Stimulated activated CD4-positive, alpha-beta T cell treated with anti-CD3 and anti-CD28 coated beads, TNF-alpha, amount 100 ng/mL, for 24 hours (primary cell): ENCODE data around the gene BACH2.

Source experiments
- DNase-seq, 3 experiments: peaks; one replicate each; pipeline ENCODE4 v3.0.0-alpha.2; 2020; ENCODE audit warnings: low read depth in 3 of 3

The BACH2 gene

DNA sequence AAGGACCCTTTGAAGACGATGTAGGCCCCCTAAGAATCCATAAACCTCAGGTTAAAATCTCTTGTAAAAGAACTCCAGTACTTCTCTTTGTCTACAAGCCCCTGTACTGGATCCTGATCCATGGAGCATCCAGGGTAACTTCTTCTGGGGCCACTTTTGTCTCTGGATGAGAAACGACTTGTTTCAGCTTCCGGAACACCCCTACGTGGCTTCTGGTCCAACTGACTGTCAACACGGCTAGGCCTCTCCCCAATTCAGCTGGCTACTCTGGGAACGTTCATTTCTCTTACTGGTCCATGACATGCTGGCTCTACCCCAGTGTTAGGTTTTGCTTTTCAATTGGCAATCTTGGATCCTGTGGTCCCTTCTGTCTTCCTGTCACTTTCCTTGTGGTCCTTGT lies 198.0 kb downstream of the BACH2 start:
- DNase-seq: no peak

DNA sequence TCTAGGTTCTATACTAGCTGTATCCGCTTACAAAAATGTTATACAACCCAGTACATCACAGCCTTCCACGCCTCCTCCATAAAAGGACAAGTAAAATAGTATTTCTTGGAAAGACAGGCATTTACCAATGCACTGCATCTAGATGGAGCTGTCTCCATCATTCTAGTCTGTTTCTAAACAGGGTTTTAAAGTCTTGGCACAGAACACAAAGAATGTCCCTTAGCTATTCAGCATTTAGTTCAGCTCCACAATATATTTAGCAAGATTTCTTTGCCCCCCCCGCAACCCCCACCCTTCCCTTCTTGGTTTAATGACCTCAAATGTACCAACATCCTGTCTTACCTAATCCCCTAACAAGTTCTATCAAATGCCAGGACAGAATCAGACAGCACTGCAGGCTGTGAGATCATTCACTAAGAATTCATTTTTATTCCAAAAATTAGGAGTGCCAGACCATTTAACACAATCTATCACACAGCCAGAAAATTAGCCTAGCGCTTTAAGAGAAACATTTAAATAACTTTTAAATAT lies 198.6 kb downstream of the BACH2 start:
- DNase-seq: no peak

DNA sequence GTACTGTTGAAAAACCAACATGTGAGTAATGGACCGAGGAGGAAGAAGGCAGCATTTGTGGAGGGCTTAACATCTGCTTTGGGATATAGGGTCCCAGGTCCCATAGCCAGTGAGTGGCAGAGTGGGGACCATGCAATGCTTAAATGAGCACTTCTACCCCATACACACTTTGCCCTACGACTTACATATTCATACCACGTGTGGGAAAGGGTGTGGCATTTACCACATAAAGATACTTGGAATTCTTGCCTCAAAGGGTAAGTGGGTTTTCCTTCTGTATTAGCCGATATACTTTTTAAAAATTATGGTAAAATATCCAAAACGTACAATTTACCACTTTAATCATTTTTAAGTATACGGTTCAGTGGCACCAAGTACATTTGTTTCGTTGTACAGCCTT lies 199.3 kb downstream of the BACH2 start:
- no peak for DNase-seq

DNA sequence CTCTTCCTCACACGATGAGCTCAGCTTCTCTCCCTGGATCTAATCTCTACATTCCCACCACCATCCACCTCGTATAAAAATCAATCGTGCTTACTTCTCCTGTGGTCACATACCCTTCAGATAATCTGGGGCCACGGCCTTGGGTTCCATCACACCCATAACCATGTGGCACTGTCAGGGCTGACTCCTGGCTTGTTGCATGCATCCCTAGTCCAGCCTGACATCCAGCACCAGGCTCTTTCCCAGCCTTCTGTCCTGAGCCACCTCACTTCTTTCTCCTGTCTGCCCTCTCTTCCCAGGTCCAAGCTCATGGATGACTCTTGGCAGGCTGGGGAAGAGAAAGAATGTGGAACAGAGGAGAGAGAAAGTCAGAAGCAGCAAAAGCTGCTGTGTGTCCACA lies 199.8 kb downstream of the BACH2 start:
- DNase-seq: no peak

DNA sequence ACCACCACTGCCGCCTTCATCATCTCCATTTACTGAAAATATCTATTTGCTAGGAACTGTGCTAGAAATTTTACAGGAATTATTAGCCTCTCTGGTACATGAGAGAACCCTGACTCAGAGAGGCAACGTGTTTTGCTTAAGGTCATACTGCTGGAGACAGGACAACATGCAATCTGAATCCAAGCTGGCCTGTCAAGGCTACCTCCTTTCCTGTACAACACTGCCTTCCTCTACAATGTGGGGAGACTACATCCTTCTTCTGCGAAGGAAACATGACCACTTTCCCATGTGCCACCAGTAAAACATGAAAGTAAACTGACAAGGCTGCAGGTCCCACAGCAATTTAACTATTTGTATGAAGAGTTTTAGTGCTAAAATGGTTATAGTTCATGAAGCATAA lies 200.9 kb downstream of the BACH2 start:
- no peak for DNase-seq

DNA sequence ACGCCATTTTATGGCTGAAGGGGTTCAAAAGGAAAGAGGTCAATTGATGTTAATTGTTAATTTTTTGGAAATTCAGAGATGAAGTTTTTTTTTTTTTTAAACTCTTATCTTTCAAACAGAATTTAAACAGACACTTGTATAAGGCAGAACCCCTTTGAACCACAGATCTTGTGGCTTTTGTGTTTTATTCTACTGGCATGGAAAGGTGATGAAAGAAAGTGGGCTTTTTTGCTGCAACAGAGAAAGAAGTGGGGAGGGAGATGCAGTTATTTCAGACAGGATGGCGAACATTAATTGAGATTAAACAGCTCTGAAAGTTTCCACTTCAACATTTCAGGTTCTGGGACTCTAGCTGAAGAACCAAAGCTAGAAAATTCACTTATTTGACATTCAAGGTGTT lies 201.5 kb downstream of the BACH2 start:
- no peak for DNase-seq

DNA sequence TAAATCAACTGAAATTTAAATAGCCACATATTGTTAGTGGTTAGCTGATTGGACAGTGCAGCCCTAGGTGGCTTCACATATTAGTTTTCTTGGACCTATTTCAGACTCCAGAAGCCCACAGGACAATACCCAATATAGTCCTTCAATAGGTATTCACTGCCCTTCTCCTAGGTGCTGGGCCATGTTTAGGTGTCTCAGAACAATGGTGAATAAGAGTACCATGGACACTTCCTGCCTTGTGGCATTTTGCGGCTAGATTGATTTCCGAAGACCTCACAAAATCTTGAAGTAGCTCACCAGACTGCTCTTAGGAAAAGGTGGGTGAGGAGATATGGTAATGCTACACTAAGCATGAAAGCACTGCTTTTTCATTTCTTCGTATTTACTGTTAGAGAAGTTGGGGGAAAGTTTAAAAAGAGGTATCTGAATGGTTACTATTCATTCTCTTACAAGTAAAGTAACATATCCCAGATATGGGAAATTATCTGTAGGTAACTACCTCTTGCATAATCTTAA lies 203.0 kb downstream of the BACH2 start:
- no peak for DNase-seq

DNA sequence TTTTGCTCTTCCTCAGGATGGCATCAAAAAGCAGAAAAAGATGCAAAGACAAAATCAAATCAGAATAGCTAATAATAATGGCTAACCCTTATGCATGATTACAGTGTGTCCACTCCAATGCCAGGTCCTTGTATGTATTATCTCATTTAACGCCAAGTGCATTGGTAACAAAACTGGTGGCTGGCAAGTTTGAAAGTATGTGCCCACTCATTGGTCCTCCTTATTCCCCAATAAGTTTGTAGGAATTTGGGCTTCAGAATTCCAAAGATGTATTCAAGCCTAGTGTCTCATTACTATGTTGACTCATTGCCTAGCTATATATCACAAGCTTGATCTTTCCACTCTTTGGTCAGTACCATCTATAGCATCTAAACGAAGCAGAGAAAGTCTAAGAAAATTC lies 205.8 kb downstream of the BACH2 start:
- no peak for DNase-seq

DNA sequence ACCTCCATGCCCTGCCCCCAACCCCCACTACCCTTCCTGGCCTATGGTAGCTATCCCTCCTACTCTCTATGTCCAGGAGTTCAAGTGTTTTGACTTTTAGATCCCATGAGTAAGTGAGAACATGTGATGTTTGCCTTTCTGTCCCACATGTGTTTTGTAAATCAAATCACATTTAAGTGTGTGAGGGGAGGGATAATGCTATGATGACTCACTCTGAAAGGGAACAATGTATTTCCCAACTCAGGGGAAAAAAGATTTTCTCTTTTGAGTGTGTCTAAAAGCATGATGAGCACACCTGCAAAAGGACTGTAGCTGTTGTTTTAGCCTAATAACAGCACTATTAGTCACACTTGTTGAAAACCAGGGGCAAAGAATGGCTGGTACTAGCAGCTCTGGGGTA lies 208.6 kb downstream of the BACH2 start:
- DNase-seq: no peak

DNA sequence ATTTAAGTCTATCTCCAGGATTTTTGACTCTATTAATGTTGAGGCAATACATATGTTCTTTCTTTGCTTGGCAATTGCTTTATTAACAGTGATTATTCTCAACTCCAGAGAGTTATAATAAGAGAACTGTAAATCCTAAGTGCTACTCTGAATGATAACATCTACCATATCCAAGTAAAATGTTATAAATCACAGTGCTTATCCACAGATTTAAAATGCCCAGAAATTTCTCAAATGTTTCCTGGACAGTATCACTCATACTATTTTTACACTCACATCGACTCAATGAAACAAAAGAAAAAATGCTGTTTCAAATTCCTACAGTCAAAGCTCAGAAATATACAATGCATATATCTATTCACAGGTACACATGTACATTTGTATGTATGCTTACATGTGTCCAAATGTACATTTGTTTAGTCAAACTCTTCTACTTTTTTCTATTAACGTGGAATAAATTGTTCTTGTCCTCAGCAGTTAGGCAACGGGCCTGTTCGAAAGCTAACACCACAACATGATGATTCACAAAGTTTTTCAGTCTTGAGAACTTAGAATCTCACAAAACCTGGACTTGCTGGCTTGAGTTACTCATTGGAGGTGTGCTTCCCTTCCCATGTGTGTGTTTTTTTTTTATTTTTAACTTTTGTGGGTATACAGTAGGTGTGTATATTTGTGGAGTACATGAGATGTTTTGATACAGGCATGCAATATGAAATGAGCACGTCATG lies 209.4 kb downstream of the BACH2 start:
- no peak for DNase-seq

DNA sequence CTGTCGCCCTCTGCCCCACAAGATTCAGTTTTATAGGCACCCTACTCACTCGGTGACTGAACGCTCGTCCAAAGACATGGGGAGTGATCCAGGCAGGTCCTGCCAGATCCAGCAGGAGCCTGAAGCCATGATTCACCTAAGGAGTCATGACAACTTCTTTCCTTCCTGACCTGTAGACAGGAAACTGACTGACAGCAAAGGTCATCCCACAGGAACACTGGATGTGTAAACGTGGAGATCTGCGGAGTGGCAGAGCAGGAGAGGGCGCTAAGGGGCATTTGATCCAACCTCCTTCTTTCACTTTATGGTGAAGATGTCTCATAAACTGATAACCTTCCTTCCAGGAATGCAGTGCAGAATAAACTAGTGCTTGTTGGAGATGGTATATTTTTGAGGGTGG lies 210.1 kb downstream of the BACH2 start:
- DNase-seq: no peak

DNA sequence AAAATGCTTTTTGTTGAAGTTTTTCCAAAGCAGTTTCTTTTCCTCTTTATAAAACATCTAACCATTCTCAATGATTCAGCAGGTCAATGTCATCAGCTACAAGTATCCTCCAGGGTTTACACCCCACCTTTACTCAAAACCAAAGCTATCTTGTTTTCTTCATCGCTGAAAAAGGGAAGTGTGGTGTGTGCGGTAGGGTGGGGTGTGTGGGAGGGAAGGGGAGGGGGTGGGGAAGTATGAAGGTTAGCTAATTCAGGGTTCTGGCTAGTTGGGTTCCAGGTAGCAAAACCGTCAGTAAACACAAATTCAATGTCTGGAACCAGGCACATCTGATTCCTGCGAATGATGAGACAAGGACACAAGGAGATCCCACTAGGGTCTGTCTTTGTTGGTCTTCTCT lies 212.8 kb downstream of the BACH2 start:
- DNase-seq: peak in 1 of 3 experiments; percentile 44

DNA sequence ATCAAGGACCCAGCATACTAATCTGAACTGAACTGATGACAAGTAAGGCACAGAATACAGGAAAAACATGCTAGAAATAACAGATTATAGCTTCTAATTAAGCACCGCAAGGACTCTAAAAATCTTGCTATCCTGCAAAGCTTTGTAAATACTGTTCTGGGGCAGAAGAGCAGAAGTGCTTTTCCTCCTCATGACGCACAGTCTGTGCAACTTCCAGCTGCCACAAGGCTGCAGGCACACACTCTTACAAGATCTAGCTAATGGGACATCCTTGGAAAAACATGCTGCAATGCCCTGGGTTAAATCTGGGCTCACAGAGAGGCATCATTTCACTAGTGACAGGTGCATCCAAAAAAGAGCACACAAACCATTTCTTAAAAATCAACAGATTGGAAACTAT lies 213.8 kb downstream of the BACH2 start:
- no peak for DNase-seq

DNA sequence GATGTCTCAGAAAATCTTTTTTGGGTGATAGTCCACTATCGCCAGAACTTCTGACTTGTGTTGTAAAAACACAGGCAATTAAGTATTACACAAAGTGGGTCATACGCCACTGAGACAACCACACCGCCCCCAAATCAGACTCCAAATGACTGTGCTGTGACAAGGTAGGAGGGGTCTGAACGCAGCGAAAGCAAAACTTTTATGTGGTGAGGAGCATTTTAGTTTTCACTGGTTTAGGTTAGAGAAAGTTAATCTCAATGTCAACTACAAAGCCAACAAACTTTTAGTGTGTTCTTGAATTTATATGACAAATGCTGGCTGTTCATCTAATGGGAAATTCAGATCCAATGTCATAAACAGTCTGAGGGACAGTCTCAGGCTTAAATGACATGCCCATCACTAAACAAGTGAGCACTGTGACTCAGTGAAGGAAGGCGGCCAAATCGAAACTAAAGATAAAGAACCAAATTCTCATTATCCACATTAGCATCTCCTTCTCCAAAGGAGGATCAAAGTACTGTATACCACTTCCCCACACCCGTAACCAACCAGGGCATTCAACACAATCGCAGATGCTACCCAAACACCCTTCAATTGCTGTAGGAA lies 215.7 kb downstream of the BACH2 start:
- peak in 2 of 3 experiments; percentile 75 for DNase-seq

DNA sequence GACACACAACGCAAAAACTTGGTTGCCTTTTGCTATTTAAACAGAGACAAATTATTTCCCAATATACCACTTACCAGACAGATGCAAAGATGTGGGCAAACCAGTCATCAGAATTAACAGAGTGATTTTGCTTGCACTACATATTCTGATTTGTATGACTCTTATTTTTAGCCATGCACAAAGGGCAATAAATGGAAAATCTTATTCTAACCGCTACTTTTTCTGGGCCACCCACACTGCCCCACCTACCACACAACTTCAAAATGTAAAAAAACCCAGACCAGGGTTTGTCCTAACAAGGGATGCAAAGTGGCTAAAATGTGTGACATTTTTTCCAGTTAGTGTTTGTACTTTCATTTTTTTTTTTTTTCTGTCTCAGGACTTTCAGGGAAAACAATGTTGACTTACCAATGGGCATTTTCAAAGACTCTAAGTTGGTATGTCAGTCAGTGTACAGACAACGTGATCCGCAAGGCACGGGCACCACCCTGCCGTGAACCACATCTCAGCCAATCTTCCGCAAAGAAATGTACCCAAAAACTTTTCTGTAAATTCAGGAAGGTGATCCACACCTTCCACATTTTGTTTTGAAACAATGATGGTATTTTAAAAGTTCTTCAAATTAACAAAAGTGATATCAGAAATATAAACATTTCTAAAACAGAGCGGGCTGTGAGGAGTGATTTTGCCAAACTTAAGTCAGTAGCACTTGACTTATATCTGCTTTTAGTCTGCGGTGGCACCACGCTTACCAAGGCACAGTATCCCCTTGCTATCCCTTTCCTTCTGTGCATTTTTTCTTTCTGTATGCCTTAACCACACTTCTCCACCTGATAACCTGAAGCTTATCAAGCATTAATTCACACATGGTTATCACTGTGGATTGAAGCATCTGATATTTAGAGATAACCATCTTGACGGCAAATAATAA lies 216.8 kb downstream of the BACH2 start:
- DNase-seq: peak in 2 of 3 experiments; percentile 54 to 58

DNA sequence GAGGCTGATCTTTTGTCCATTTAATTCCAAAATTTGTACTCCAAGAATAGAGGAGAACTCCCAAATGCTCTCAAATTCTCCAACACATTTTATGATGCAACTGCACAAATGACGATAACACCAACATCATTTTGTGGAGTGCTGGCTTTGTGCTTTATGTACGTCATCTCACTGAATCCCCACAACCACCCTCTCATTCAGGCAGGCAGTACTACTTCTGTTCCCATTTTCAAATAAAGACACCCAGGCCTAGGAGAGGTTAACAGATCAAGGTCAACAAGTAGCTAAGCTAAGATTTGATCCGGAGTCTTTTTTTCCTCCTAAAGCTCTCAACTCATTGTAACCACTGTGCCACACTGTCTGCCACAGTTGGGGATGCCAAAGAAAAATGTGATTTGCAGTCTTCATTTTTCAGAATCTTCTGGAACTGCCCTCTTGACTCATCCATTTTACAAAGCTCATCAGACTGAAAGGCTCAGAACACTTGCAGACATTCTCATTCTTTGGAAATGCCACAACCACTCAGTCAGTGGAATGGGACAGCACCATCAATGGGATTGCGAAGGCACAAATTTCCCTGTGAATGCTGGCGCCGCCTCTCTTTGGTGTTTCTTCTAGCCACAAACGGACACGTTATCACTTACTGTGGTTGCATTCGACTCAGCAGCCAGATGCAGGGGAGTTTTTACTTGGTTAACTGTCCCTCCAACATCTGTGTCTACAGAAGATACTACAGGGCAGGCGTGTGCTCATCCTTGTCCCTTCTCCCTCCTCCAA lies 217.9 kb downstream of the BACH2 start:
- DNase-seq: peak; percentile 60 to 80 (median 72)

DNA sequence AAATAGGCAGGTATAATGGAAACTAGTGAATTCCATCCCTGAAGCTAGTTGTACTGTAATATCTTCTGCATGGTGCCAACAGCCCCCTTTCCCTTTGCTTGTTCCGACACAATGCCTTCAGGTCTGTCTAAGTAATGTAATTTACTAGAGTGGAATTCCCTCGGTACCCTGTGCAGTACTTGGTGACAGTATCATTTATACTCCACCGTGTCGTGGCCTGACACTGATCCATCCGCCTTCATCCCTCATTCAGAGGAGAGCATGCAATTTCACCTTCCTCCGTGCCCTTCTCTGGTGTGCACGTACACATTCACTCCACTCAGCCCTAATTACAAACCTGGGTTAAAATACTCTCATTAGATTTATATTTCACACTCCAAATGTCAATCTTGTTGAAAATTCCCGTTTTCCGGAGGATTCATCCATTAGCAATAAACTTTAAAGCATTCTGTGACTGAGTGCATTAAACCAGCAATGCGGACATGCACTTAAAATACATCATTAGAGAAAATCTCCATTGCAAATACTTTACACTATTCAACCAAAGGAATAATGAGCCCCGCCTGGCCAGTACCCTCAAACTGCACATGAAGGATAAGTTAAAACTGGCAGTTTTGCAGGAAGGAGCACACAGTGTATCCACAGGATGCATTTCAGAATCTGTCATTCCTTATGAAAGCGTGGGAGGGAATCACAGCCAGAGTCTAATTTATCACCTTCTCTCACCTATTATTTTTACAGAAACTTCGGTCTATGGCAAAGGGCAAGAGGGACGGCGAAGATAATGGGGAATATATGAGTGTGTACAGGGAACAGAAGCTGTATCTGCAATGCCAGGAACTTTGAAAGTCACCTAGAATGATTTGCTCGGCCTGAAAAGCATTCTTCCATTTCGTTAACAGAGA lies 219.9 kb downstream of the BACH2 start:
- DNase-seq: no peak

DNA sequence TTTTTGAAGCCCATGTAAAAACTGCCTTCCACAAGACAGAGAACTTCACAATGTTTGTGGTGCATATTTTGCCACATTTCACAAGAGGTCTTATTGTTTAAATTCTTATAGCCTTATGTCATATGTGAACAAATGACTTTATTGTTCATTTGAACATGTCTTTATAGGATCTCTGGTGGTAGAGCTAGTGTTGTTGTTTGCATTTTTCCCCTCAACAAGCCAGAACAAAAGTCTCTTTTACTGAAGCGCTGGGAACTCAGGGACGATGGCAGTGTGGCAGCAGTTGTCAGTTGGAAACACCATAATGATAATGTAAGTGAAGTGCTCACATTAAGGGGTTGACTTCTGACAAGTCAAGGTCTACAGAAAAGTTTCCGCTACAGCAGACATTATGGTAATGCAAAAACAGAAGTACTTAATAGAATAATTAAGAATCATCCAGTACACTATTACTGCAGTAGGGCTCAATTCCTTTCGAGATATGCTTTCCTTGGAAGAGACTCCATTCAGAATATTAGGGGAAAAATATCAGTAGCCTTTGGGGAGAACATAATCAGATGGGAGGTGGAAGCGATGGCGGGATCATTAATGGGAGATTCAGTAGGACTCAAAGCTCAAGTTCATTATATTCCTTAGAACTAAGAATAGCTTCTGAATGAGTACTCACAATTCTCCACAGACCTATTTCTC lies 222.3 kb downstream of the BACH2 start:
- DNase-seq: no peak

DNA sequence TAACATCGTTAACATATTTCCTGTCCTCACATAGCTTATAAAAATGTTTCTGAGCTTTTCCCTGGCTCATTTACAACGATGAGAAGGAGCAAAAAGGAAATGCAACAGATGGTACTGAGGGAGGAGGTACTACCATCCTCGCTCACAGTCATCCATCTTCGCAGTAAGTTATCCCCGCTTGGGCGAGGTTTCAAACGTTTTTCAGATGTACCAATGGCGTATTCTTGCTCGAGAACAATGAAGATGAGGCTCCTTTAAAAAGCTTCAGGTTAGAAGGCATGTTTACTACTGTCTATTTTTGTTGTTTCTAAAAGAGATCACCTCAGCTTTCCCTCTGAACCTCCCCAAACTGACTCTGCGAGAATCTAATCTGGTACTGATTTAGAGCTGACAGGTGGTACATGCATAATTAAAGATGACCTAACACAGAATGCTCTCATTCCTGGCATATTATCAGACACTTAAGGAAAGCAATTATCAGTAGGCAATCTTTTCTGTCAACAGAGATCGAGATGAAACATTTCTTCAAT lies 223.6 kb downstream of the BACH2 start:
- DNase-seq: no peak
